ENCODE data around the gene CCR8.

Gene CCR8, protein sequence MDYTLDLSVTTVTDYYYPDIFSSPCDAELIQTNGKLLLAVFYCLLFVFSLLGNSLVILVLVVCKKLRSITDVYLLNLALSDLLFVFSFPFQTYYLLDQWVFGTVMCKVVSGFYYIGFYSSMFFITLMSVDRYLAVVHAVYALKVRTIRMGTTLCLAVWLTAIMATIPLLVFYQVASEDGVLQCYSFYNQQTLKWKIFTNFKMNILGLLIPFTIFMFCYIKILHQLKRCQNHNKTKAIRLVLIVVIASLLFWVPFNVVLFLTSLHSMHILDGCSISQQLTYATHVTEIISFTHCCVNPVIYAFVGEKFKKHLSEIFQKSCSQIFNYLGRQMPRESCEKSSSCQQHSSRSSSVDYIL

DNA sequence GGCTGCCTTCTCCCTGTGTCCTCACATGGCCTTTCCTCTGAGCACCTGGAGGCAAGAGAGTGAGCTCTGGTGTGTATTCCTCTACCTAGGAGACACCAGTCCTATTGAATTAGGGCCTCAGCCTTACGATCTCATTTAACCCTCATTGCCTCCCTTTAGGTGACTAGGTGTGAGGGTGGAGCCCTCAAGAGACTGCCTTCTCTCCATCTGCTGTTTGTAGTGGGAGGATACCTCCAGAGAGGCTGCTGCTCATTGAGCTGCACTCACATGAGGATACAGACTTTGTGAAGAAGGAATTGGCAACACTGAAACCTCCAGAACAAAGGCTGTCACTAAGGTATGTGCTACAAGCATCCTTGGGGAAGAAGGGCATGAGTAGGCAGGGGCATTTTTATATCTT lies at the start of gene CCR8:
CCR8 (plus strand) TSS at position 217 of the 400 bp plus-strand sequence. CDS start 2,623 bp downstream, outside the sequence.
- Histone ChIP-seq H3K4me3 (ENCODE audit: insufficient read length, low read depth) (no peak within 1 kb of the TSS), H3K9ac (ENCODE audit: insufficient read length, low read depth) (no peak within 1 kb of the TSS), H3K4me1 (ENCODE audit: insufficient read depth, insufficient read length) (no peaks in the 10 kb centered on the region), H3K27me3 (ENCODE audit: insufficient read depth, insufficient read length) (no peaks in the 10 kb centered on the region), H3K36me3 (ENCODE audit: insufficient read depth, insufficient read length, low read length) (no peaks in the 10 kb centered on the region), H3K9me3 (ENCODE audit: insufficient read depth, low read length) (no peaks in the 10 kb centered on the region)
- TF ChIP-seq YY1 (IDR thresholded peaks at IDR 0.05; ENCODE audit: insufficient read depth, insufficient read length) (no peak), SUZ12 (IDR thresholded peaks at IDR 0.05; ENCODE audit: extremely low read depth, insufficient read depth, insufficient read length) (no peak), ZNF274 (IDR thresholded peaks at IDR 0.05; ENCODE audit: low read depth, low read length) (no peak)
- no peak for DNase-seq (ENCODE audit: low read depth, low spot score)

GRCh38 chr3:39279745-39280517 lies 49.6 kb upstream of the CCR8 start, which contains the start of gene CX3CR1:
Gene CX3CR1, minus strand, starts transcription at chr3:39280036. Its CDS starts 13,527 bp downstream, at chr3:39266509.
- TF ChIP-seq SUZ12 (IDR thresholded peaks at IDR 0.05; ENCODE audit: extremely low read depth, insufficient read depth, insufficient read length) (no peak), YY1 (IDR thresholded peaks at IDR 0.05; ENCODE audit: insufficient read depth, insufficient read length) (no peak), ZNF274 (IDR thresholded peaks at IDR 0.05; ENCODE audit: low read depth, low read length) (no peak)
- H3K9ac ChIP-seq (ENCODE audit: insufficient read length, low read depth): no peak within 1 kb of the TSS
- H3K9me3 ChIP-seq (ENCODE audit: insufficient read depth, low read length): no peaks in the 10 kb centered on the region
- H3K4me3 ChIP-seq (ENCODE audit: insufficient read length, low read depth): no peak within 1 kb of the TSS
- no peaks in the 10 kb centered on the region for H3K27me3 ChIP-seq (ENCODE audit: insufficient read depth, insufficient read length)
- H3K36me3 ChIP-seq (ENCODE audit: insufficient read depth, insufficient read length, low read length): no peaks in the 10 kb centered on the region
- H3K4me1 ChIP-seq (ENCODE audit: insufficient read depth, insufficient read length): no peaks in the 10 kb centered on the region
- DNase-seq (ENCODE audit: low read depth, low spot score): no peak

- no peak for DNase-seq (ENCODE audit: low read depth, low spot score)
- H3K36me3 ChIP-seq (ENCODE audit: insufficient read depth, insufficient read length, low read length): no peaks in the 10 kb centered on the region
- H3K27me3 ChIP-seq (ENCODE audit: insufficient read depth, insufficient read length): no peaks in the 10 kb centered on the region
- H3K4me3 ChIP-seq (ENCODE audit: insufficient read length, low read depth): no peak overlapping the region
- H3K9ac ChIP-seq (ENCODE audit: insufficient read length, low read depth): no peak overlapping the region
- no peaks in the 10 kb centered on the region for H3K4me1 ChIP-seq (ENCODE audit: insufficient read depth, insufficient read length)
- no peaks in the 10 kb centered on the region for H3K9me3 ChIP-seq (ENCODE audit: insufficient read depth, low read length)
- no peak for TF ChIP-seq ZNF274 (IDR thresholded peaks at IDR 0.05; ENCODE audit: low read depth, low read length)
- no peak for TF ChIP-seq SUZ12 (IDR thresholded peaks at IDR 0.05; ENCODE audit: extremely low read depth, insufficient read depth, insufficient read length)
- no peak for TF ChIP-seq YY1 (IDR thresholded peaks at IDR 0.05; ENCODE audit: insufficient read depth, insufficient read length)
Observed at GRCh38 chr3:39280571-39280970, 48.9 kb upstream of the CCR8 start.

DNA sequence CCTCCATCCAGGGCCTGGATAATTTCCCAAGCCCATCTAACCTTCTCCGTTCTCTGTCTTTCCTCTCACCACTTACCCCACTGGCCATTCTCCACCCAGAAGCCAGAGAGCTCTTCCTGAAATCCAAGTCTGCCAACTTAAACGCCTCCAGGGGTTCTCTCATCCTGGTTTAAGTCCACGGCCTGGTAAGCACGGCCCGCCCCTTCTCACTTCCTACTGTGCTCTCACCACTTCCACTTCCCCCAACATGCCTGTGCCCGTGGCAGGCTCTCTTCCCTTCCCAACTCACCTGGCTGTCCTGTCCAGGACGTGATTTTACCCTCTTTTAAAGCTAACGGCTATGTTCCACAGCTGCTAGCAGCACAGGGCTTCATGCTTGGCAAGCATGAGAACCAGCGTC lies 48.0 kb upstream of the CCR8 start:
- Histone ChIP-seq H3K4me1 (ENCODE audit: insufficient read depth, insufficient read length) (no peaks in the 10 kb centered on the region), H3K36me3 (ENCODE audit: insufficient read depth, insufficient read length, low read length) (no peaks in the 10 kb centered on the region), H3K27me3 (ENCODE audit: insufficient read depth, insufficient read length) (no peaks in the 10 kb centered on the region), H3K4me3 (ENCODE audit: insufficient read length, low read depth) (no peak overlapping the region), H3K9ac (ENCODE audit: insufficient read length, low read depth) (no peak overlapping the region), H3K9me3 (ENCODE audit: insufficient read depth, low read length) (no peaks in the 10 kb centered on the region)
- TF ChIP-seq ZNF274 (IDR thresholded peaks at IDR 0.05; ENCODE audit: low read depth, low read length) (no peak), SUZ12 (IDR thresholded peaks at IDR 0.05; ENCODE audit: extremely low read depth, insufficient read depth, insufficient read length) (no peak), YY1 (IDR thresholded peaks at IDR 0.05; ENCODE audit: insufficient read depth, insufficient read length) (no peak)
- no peak for DNase-seq (ENCODE audit: low read depth, low spot score)

DNA sequence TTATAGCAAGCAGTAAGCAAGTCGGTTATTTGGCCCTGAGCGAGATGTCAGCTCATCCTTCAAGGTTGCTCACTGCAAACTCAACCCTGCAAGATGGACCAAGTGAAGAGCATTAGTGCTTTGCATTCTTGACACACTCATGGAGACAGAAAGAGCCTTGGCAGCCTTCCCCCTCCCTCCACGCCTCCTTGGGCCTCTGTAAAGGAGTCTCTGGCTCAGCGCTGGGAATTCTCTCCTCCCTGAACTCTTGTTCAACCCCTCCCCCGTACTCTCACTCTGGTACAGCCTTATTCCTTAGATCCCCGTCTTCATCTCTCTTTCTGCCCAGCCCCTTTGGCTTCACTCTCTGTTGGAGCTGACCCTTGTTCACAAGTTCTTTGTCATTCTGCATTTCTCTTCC lies 47.5 kb upstream of the CCR8 start:
- Histone ChIP-seq H3K9me3 (ENCODE audit: insufficient read depth, low read length) (no peaks in the 10 kb centered on the region), H3K36me3 (ENCODE audit: insufficient read depth, insufficient read length, low read length) (no peaks in the 10 kb centered on the region), H3K9ac (ENCODE audit: insufficient read length, low read depth) (no peak overlapping the region), H3K27me3 (ENCODE audit: insufficient read depth, insufficient read length) (no peaks in the 10 kb centered on the region), H3K4me3 (ENCODE audit: insufficient read length, low read depth) (no peak overlapping the region), H3K4me1 (ENCODE audit: insufficient read depth, insufficient read length) (no peaks in the 10 kb centered on the region)
- no peak for TF ChIP-seq ZNF274 (IDR thresholded peaks at IDR 0.05; ENCODE audit: low read depth, low read length)
- DNase-seq (ENCODE audit: low read depth, low spot score): no peak

DNA sequence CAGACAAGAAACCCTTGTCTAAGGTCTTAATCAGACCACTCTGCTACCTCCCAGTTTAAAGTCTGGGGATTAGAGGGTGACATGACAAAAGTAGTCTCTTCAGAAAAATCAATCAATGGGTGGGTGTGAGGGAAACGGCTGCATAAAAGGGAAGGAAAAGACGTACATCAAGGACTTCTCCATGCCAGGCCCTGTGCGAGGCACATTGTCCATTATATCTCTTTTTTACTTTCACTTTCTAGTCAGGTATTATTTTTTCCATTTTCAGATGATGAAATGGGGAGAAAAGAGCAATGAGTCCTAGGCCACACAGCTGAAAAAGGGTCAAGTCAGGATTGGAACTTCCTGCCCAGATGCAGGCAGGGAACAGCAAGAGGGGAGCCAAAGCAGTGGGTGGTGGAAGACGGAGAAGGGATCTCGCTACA lies 45.0 kb upstream of the CCR8 start:
- Histone ChIP-seq H3K9me3 (ENCODE audit: insufficient read depth, low read length) (no peaks in the 10 kb centered on the region), H3K4me3 (ENCODE audit: insufficient read length, low read depth) (no peak overlapping the region), H3K9ac (ENCODE audit: insufficient read length, low read depth) (no peak overlapping the region), H3K36me3 (ENCODE audit: insufficient read depth, insufficient read length, low read length) (no peaks in the 10 kb centered on the region), H3K4me1 (ENCODE audit: insufficient read depth, insufficient read length) (no peaks in the 10 kb centered on the region), H3K27me3 (ENCODE audit: insufficient read depth, insufficient read length) (no peaks in the 10 kb centered on the region)
- TF ChIP-seq YY1 (IDR thresholded peaks at IDR 0.05; ENCODE audit: insufficient read depth, insufficient read length) (no peak), SUZ12 (IDR thresholded peaks at IDR 0.05; ENCODE audit: extremely low read depth, insufficient read depth, insufficient read length) (no peak), ZNF274 (IDR thresholded peaks at IDR 0.05; ENCODE audit: low read depth, low read length) (no peak)
- no peak for DNase-seq (ENCODE audit: low read depth, low spot score)

DNA sequence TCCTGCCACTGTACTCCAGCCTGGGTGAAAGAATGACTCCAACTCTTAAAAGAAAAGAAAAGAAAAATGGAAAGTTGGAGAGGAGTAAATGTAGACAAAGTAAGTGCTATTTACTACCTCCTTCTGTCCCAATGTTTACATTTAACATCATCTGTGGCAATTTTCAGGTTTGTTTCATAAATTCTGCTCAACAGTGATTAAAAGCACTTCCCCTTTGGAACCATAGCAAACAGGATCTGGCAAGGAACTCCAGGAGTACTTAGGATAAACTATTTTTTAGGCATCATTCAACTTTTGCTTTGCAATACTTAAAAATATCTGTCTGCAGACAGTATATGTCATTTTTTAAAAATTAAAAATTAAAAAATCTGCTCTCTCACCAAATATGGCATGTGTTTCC lies 44.2 kb upstream of the CCR8 start:
- Histone ChIP-seq H3K9me3 (ENCODE audit: insufficient read depth, low read length) (no peaks in the 10 kb centered on the region), H3K9ac (ENCODE audit: insufficient read length, low read depth) (no peak overlapping the region), H3K27me3 (ENCODE audit: insufficient read depth, insufficient read length) (no peaks in the 10 kb centered on the region), H3K36me3 (ENCODE audit: insufficient read depth, insufficient read length, low read length) (no peaks in the 10 kb centered on the region), H3K4me3 (ENCODE audit: insufficient read length, low read depth) (no peak overlapping the region), H3K4me1 (ENCODE audit: insufficient read depth, insufficient read length) (no peaks in the 10 kb centered on the region)
- no peak for DNase-seq (ENCODE audit: low read depth, low spot score)
- no peak for TF ChIP-seq YY1 (IDR thresholded peaks at IDR 0.05; ENCODE audit: insufficient read depth, insufficient read length)
- TF ChIP-seq ZNF274 (IDR thresholded peaks at IDR 0.05; ENCODE audit: low read depth, low read length): no peak
- TF ChIP-seq SUZ12 (IDR thresholded peaks at IDR 0.05; ENCODE audit: extremely low read depth, insufficient read depth, insufficient read length): no peak
